HepG2 (cell line): ENCODE data around the gene SGSM1. TPM values are rescaled to one million over a fixed set of nuclear protein-coding genes. Genes with fewer than 3 reads are reported as not detected.

Experiments used
- ATF4 ChIP-seq, 2 experiments: fragments of 450-650 bp in 1 of 2; sonication (generic) in 1 of 2; formaldehyde crosslinking; IDR thresholded peaks; 2 replicates each; pipeline versions ENCODE4 v1.5.0 to v1.8.0; 2020 to 2022; ENCODE audit warnings: mild to moderate bottlenecking in 1 of 2, missing genetic modification reagents in 1 of 2
- CEBPB ChIP-seq: IDR thresholded peaks from 2 replicates; pipeline ENCODE4 v1.6.1; 2011; ENCODE audit warnings: low read depth, low read length, improper control_type of control experiment, borderline replicate concordance
- DZIP1 ChIP-seq: sonication (generic); formaldehyde crosslinking; IDR thresholded peaks from 2 replicates; pipeline ENCODE4 v1.5.0; 2020; ENCODE audit warnings: mild to moderate bottlenecking, missing genetic modification reagents
- EEA1 ChIP-seq: sonication (generic); formaldehyde crosslinking; IDR thresholded peaks from 2 replicates; pipeline ENCODE4 v1.5.1; 2020; ENCODE audit warnings: mild to moderate bottlenecking, missing genetic modification reagents, borderline replicate concordance
- GATAD2A ChIP-seq: IDR thresholded peaks from 2 replicates; pipeline ENCODE4 v1.6.1; 2016
- GLI4 ChIP-seq: sonication (generic); formaldehyde crosslinking; IDR thresholded peaks from 2 replicates; pipeline ENCODE4 v1.5.1; 2020; ENCODE audit warnings: missing genetic modification reagents, mild to moderate bottlenecking, moderate library complexity, borderline replicate concordance
- JARID2 ChIP-seq: sonication (generic); formaldehyde crosslinking; IDR thresholded peaks from 2 replicates; pipeline ENCODE4 v1.8.1; 2023; ENCODE audit warnings: missing genetic modification reagents, inconsistent platforms; ENCODE audit not compliant: insufficient replicate concordance
- MBD4 ChIP-seq: IDR thresholded peaks from 2 replicates; pipeline ENCODE4 v1.6.1; 2012; ENCODE audit warnings: low read length, inconsistent platforms, borderline replicate concordance
- NFKB2 ChIP-seq: sonication (generic); formaldehyde crosslinking; IDR thresholded peaks from 2 replicates; pipeline ENCODE4 v1.4.0; 2020; ENCODE audit warnings: missing genetic modification reagents, borderline replicate concordance
- NKX3-1 ChIP-seq: sonication (generic); formaldehyde crosslinking; IDR thresholded peaks from 2 replicates; pipeline ENCODE4 v1.5.0; 2020; ENCODE audit warnings: missing genetic modification reagents
- NR0B2 ChIP-seq: sonication (generic); formaldehyde crosslinking; IDR thresholded peaks from 2 replicates; pipeline ENCODE4 v1.4.0; 2020; ENCODE audit warnings: mild to moderate bottlenecking, missing genetic modification reagents
- NR2F2 ChIP-seq: IDR thresholded peaks from 2 replicates; pipeline ENCODE4 v1.6.1; 2012; ENCODE audit warnings: low read depth, inconsistent platforms, borderline replicate concordance
- PRMT3 ChIP-seq: sonication (generic); formaldehyde crosslinking; IDR thresholded peaks from 2 replicates; pipeline ENCODE4 v1.8.1; 2022; ENCODE audit warnings: low read depth, mild to moderate bottlenecking, moderate library complexity, missing genetic modification reagents, borderline replicate concordance
- RFX3 ChIP-seq: IDR thresholded peaks from 2 replicates; pipeline ENCODE4 v1.6.1; 2016; ENCODE audit warnings: missing biosample characterization, missing genetic modification reagents
- TBL1XR1 ChIP-seq: fragments of 150-350 bp; IDR thresholded peaks from 2 replicates; pipeline ENCODE4 v1.6.1; 2014; ENCODE audit warnings: borderline replicate concordance, low read length; ENCODE audit not compliant: partially characterized antibody
- XBP1 ChIP-seq: sonication (generic); formaldehyde crosslinking; IDR thresholded peaks from 2 replicates; pipeline ENCODE4 v1.5.0; 2020; ENCODE audit warnings: missing genetic modification reagents
- ZNF10 ChIP-seq: sonication (generic); formaldehyde crosslinking; IDR thresholded peaks from 2 replicates; pipeline ENCODE4 v1.4.0; 2020; ENCODE audit warnings: mild to moderate bottlenecking, low read depth, missing genetic modification reagents, borderline replicate concordance
- ZNF274 ChIP-seq: sonication (generic); formaldehyde crosslinking; IDR thresholded peaks from 2 replicates; pipeline ENCODE4 v1.5.1; 2020; ENCODE audit warnings: mild to moderate bottlenecking, missing genetic modification reagents
- ZNF3 ChIP-seq: IDR thresholded peaks from 2 replicates; pipeline ENCODE4 v1.7.0; 2017; ENCODE audit warnings: inconsistent platforms
- ZNF34 ChIP-seq: sonication (generic); formaldehyde crosslinking; IDR thresholded peaks from 2 replicates; pipeline ENCODE4 v1.4.0; 2020; ENCODE audit warnings: mild to moderate bottlenecking, missing genetic modification reagents, borderline replicate concordance
- ZNF501 ChIP-seq: sonication (generic); formaldehyde crosslinking; IDR thresholded peaks from 2 replicates; pipeline ENCODE4 v1.5.1; 2020; ENCODE audit warnings: mild to moderate bottlenecking, moderate library complexity, missing genetic modification reagents
- ZNF589 ChIP-seq: sonication (generic); formaldehyde crosslinking; conservative IDR thresholded peaks from 2 replicates; pipeline ENCODE4 v1.8.0; 2022; ENCODE audit warnings: mild to moderate bottlenecking, moderate library complexity, missing genetic modification reagents
- ZNF766 ChIP-seq: sonication (generic); formaldehyde crosslinking; IDR thresholded peaks from 2 replicates; pipeline ENCODE4 v1.5.0; 2020; ENCODE audit warnings: missing genetic modification reagents, borderline replicate concordance
- ZNF83 ChIP-seq: sonication (generic); formaldehyde crosslinking; IDR thresholded peaks from 2 replicates; pipeline ENCODE4 v1.4.0; 2020; ENCODE audit warnings: missing genetic modification reagents, mild to moderate bottlenecking, borderline replicate concordance
- ZNF841 ChIP-seq: sonication (generic); formaldehyde crosslinking; IDR thresholded peaks from 2 replicates; pipeline ENCODE4 v1.8.1; 2023; ENCODE audit warnings: missing genetic modification reagents, borderline replicate concordance
- ZSCAN29 ChIP-seq: sonication (generic); formaldehyde crosslinking; conservative IDR thresholded peaks from 2 replicates; pipeline ENCODE4 v1.4.0; 2020; ENCODE audit warnings: mild to moderate bottlenecking, missing genetic modification reagents
- polyA plus RNA-seq, 8 experiments: library from polyadenylated mRNA; depleted of rRNA in 3 of 8; stranded (reverse) in 7 of 8; unstranded in 1 of 8; fragments of >200 nt; fragmentation: Illumina TruSeq in 4 of 8; extraction: Trizol in 4 of 8; gene quantifications; 2 replicates each; pipeline versions ENCODE4 v1.2.1 to v1.2.3, GENCODE V29; 2011 to 2016; ENCODE audit warnings: low read depth in 4 of 8, missing spikeins in 1 of 8, mixed read lengths in 1 of 8; ENCODE audit not compliant: insufficient read depth in 1 of 8
- total RNA-seq, 5 experiments: library from RNA; depleted of rRNA; stranded (reverse); fragments of >200 nt; fragmentation: Illumina TruSeq; extraction: Trizol; gene quantifications; 2 replicates each; pipeline ENCODE4 v1.2.3, GENCODE V29; 2016; ENCODE audit warnings: low read depth in 1 of 5

Gene SGSM1
- total and polyA plus RNA-seq, 2 of the 13 experiments (the other 11 are each of a cell fraction or from before 2014, with no cell fraction given) = 0.07 TPM; not detected in 1

- TF ChIP-seq NR0B2 (CRISPR knock-in tag) (peak; percentile 40; the same call in 1 of the 2 replicates), ZNF274 (CRISPR knock-in tag) (no peak), DZIP1 (CRISPR knock-in tag) (no peak), EEA1 (no peak), ATF4 (CRISPR knock-in tag; IDR thresholded peaks at IDR 0.05) (peak in 1 of 2 experiments; percentile 88; a peak in 2 of 4 replicates), GATAD2A (CRISPR knock-in tag) (peak; percentile 82; the same call in 1 of the 2 replicates), ZNF501 (CRISPR knock-in tag) (peak; percentile 95), ZNF34 (CRISPR knock-in tag) (no peak), TBL1XR1 (no peak), ZNF10 (CRISPR knock-in tag) (no peak), NKX3-1 (peak; percentile 74), GLI4 (no peak), PRMT3 (no peak), NFKB2 (no peak), ZNF3 (CRISPR knock-in tag) (no peak), NR2F2 (no peak), ZNF841 (CRISPR knock-in tag) (no peak), RFX3 (CRISPR knock-in tag) (no peak), ZNF766 (CRISPR knock-in tag) (no peak; the same call in 1 of the 2 replicates), ZNF589 (CRISPR knock-in tag) (no peak), XBP1 (CRISPR knock-in tag) (peak; percentile 72; the same call in 1 of the 2 replicates), ZNF83 (CRISPR knock-in tag) (no peak), JARID2 (CRISPR knock-in tag) (no peak), CEBPB (peak; percentile 83), MBD4 (no peak), ZSCAN29 (no peak)
Observed at GRCh38 chr22:24894220-24894975, 88.4 kb downstream of the SGSM1 start (continued).
